ENCODE measurements around the gene AATK. TPM values are rescaled to one million over a fixed set of nuclear protein-coding genes. Genes with fewer than 3 reads are reported as not detected.

The AATK gene
- total and polyA plus RNA-seq, 2 experiments from 2014 or later = 1.1 to 5.0 TPM

DNA sequence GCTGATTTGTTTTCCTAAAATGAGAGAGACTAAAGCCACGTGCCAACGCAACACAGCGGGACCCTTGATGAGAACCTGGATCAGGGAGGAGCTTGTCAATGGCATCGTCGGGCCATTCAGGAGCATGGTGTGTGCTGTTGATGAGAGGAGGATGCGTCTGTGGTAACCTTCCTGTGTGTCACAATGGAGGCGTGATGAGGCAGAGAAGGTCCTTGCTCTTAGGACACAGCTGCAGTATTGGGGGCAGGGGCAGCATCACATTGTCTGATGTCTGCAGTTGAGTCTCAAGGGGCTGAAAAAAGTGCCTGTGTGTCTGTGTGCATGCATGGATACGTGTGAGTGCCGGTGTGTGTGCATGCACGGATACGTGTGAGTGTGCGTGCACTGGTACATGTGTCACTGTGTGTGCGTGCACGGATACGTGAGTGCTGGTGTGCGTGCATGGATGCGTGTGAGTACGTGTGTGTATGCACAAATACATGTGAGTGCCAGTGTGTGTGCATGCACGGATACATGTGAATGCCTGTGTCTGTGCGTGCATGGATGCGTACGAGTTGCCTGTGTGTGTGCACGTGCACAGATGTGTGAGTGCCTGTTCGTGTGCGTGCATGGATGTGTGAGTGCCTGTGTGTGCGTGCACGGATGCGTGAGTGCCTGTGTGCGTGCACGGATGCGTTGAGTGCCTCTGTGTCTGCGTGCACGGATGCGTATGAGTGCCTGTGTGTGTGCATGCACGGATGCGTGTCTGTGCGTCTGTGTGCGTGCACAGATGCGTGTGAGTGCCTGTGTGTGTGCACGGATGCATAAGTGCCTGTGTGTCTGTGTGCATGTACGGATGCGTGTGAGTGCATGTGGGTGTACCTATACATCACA is 91.8 kb downstream of the AATK start:
- no peak overlapping the region for H3K4me2 ChIP-seq
- Mint-ChIP-seq H3K4me3 (no peak overlapping the region), H3K9me3 (no peaks in the 10 kb centered on the region), H3K27ac (no peak overlapping the region; the same call in 1 of the 2 replicates), H3K27me3 (ENCODE audit: insufficient read depth, low read depth, poor library complexity) (peaks cover 14% of the 10 kb centered on the region), H3K36me3 (ENCODE audit: low read depth) (no peaks in the 10 kb centered on the region), H3K4me1 (peaks cover 15% of the 10 kb centered on the region)
- no peak for ATAC-seq
- TF ChIP-seq CREB1 (CRISPR knock-in tag; IDR thresholded peaks at IDR 0.05; ENCODE audit: low read depth) (no peak), EZH2phosphoT487 (IDR thresholded peaks at IDR 0.05; ENCODE audit: unreplicated experiment) (no peak), STAT1 (IDR thresholded peaks at IDR 0.05; ENCODE audit: unreplicated experiment) (no peak), ZNF331 (CRISPR knock-in tag; IDR thresholded peaks at IDR 0.05; ENCODE audit: low read depth) (no peak), POLR2AphosphoS5 (IDR thresholded peaks at IDR 0.05; ENCODE audit: low read depth) (no peak), NANOG (IDR thresholded peaks at IDR 0.05; ENCODE audit: borderline replicate concordance) (no peak), EZH2 (IDR thresholded peaks at IDR 0.05; ENCODE audit: low read depth, unreplicated experiment) (no peak), ZNF114 (CRISPR knock-in tag; IDR thresholded peaks at IDR 0.05) (no peak), REST (IDR thresholded peaks at IDR 0.05; ENCODE audit: unreplicated experiment) (no peak), JUNB (IDR thresholded peaks at IDR 0.05; ENCODE audit: unreplicated experiment) (no peak)
- TF ChIP-seq, protein P1, sequence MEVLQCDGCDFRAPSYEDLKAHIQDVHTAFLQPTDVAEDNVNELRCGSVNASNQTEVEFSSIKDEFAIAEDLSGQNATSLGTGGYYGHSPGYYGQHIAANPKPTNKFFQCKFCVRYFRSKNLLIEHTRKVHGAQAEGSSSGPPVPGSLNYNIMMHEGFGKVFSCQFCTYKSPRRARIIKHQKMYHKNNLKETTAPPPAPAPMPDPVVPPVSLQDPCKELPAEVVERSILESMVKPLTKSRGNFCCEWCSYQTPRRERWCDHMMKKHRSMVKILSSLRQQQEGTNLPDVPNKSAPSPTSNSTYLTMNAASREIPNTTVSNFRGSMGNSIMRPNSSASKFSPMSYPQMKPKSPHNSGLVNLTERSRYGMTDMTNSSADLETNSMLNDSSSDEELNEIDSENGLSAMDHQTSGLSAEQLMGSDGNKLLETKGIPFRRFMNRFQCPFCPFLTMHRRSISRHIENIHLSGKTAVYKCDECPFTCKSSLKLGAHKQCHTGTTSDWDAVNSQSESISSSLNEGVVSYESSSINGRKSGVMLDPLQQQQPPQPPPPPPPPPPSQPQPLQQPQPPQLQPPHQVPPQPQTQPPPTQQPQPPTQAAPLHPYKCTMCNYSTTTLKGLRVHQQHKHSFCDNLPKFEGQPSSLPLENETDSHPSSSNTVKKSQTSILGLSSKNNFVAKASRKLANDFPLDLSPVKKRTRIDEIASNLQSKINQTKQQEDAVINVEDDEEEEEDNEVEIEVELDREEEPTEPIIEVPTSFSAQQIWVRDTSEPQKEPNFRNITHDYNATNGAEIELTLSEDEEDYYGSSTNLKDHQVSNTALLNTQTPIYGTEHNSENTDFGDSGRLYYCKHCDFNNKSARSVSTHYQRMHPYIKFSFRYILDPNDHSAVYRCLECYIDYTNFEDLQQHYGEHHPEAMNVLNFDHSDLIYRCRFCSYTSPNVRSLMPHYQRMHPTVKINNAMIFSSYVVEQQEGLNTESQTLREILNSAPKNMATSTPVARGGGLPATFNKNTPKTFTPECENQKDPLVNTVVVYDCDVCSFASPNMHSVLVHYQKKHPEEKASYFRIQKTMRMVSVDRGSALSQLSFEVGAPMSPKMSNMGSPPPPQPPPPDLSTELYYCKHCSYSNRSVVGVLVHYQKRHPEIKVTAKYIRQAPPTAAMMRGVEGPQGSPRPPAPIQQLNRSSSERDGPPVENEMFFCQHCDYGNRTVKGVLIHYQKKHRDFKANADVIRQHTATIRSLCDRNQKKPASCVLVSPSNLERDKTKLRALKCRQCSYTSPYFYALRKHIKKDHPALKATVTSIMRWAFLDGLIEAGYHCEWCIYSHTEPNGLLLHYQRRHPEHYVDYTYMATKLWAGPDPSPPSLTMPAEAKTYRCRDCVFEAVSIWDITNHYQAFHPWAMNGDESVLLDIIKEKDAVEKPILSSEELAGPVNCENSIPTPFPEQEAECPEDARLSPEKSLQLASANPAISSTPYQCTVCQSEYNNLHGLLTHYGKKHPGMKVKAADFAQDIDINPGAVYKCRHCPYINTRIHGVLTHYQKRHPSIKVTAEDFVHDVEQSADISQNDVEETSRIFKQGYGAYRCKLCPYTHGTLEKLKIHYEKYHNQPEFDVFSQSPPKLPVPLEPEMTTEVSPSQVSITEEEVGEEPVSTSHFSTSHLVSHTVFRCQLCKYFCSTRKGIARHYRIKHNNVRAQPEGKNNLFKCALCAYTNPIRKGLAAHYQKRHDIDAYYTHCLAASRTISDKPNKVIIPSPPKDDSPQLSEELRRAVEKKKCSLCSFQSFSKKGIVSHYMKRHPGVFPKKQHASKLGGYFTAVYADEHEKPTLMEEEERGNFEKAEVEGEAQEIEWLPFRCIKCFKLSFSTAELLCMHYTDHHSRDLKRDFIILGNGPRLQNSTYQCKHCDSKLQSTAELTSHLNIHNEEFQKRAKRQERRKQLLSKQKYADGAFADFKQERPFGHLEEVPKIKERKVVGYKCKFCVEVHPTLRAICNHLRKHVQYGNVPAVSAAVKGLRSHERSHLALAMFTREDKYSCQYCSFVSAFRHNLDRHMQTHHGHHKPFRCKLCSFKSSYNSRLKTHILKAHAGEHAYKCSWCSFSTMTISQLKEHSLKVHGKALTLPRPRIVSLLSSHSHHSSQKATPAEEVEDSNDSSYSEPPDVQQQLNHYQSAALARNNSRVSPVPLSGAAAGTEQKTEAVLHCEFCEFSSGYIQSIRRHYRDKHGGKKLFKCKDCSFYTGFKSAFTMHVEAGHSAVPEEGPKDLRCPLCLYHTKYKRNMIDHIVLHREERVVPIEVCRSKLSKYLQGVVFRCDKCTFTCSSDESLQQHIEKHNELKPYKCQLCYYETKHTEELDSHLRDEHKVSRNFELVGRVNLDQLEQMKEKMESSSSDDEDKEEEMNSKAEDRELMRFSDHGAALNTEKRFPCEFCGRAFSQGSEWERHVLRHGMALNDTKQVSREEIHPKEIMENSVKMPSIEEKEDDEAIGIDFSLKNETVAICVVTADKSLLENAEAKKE (CRISPR knock-in tag; IDR thresholded peaks at IDR 0.05) = no peak
- TF ChIP-seq, protein P2, sequence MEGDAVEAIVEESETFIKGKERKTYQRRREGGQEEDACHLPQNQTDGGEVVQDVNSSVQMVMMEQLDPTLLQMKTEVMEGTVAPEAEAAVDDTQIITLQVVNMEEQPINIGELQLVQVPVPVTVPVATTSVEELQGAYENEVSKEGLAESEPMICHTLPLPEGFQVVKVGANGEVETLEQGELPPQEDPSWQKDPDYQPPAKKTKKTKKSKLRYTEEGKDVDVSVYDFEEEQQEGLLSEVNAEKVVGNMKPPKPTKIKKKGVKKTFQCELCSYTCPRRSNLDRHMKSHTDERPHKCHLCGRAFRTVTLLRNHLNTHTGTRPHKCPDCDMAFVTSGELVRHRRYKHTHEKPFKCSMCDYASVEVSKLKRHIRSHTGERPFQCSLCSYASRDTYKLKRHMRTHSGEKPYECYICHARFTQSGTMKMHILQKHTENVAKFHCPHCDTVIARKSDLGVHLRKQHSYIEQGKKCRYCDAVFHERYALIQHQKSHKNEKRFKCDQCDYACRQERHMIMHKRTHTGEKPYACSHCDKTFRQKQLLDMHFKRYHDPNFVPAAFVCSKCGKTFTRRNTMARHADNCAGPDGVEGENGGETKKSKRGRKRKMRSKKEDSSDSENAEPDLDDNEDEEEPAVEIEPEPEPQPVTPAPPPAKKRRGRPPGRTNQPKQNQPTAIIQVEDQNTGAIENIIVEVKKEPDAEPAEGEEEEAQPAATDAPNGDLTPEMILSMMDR (conservative IDR thresholded peaks at IDR 0.05; ENCODE audit: low read depth in 2 of 2) = no peak
- TF ChIP-seq, protein P3, sequence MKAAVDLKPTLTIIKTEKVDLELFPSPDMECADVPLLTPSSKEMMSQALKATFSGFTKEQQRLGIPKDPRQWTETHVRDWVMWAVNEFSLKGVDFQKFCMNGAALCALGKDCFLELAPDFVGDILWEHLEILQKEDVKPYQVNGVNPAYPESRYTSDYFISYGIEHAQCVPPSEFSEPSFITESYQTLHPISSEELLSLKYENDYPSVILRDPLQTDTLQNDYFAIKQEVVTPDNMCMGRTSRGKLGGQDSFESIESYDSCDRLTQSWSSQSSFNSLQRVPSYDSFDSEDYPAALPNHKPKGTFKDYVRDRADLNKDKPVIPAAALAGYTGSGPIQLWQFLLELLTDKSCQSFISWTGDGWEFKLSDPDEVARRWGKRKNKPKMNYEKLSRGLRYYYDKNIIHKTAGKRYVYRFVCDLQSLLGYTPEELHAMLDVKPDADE (IDR thresholded peaks at IDR 0.05) = no peak
- H3K36me3 ChIP-seq (ENCODE audit: insufficient read depth) = no peaks in the 10 kb centered on the region
- no peaks in the 10 kb centered on the region for H4K20me1 ChIP-seq (replicated peaks; ENCODE audit: insufficient read depth)
- no peak for DNase-seq (ENCODE audit: low spot score)
- no peaks in the 10 kb centered on the region for H3K79me2 ChIP-seq (replicated peaks; ENCODE audit: insufficient read depth)
- no peaks in the 10 kb centered on the region for H3F3A ChIP-seq (replicated peaks; ENCODE audit: low read depth)
- H2AFZ ChIP-seq = no peak overlapping the region
- H3K9me2 ChIP-seq (ENCODE audit: insufficient read depth) = no peaks in the 10 kb centered on the region
- H3K4me3 ChIP-seq = no peak overlapping the region
- H3K27me3 ChIP-seq (ENCODE audit: insufficient read depth) = no peaks in the 10 kb centered on the region
- no peaks in the 10 kb centered on the region for H3K4me1 ChIP-seq (ENCODE audit: insufficient read depth)
- H3K27ac ChIP-seq (ENCODE audit: low read depth) = no peak overlapping the region

All from GM23338 (cell line).